Right lobe of liver (tissue), 4 donors: ENCODE data around the gene OR9K2.

Experiments used
- CTCF ChIP-seq, 4 donors: fragments of 200-600 bp in 3 of 4; fragments of 450-650 bp in 1 of 4; IDR thresholded peaks; one replicate each; pipeline versions ENCODE4 v1.5.1 to v1.8.0; 2016 to 2022; ENCODE audit warnings: antibody characterized with exemption in 4 of 4, mild to moderate bottlenecking in 2 of 4
- POLR2A ChIP-seq: fragments of 450-650 bp; IDR thresholded peaks from one replicate; pipeline ENCODE4 v1.6.1; 2017; ENCODE audit warnings: antibody characterized with exemption, mild to moderate bottlenecking
- donor health status: DM: no; HTN: no; CAD: no.
- donor health status: DM: no; HTN: no; CAD: no.
- donor health status: DM: no; HTN: yes; CAD: no.

- no peak for TF ChIP-seq CTCF (IDR thresholded peaks at IDR 0.05)
- no peak for TF ChIP-seq POLR2A
Observed at GRCh38 chr12:55173456-55173855, 47.2 kb downstream of the OR9K2 start.
